Upper lobe of left lung (tissue), 4 donors: ENCODE data around the gene BCL7A.

Experiments used
- POLR2A ChIP-seq, 4 donors: fragments of 450-650 bp; IDR thresholded peaks; one replicate each; pipeline ENCODE4 v1.5.1; 2016 to 2017; ENCODE audit warnings: antibody characterized with exemption in 4 of 4, mild to moderate bottlenecking in 2 of 4
- TF ChIP-seq, protein P1 (sequence below), 6 experiments: fragments of 450-650 bp in 4 of 6; fragments of 200-600 bp in 2 of 6; sonication (generic) in 2 of 6; IDR thresholded peaks; one replicate each; pipeline ENCODE4 v1.5.1; 2016 to 2019; ENCODE audit warnings: antibody characterized with exemption in 6 of 6

DNA sequence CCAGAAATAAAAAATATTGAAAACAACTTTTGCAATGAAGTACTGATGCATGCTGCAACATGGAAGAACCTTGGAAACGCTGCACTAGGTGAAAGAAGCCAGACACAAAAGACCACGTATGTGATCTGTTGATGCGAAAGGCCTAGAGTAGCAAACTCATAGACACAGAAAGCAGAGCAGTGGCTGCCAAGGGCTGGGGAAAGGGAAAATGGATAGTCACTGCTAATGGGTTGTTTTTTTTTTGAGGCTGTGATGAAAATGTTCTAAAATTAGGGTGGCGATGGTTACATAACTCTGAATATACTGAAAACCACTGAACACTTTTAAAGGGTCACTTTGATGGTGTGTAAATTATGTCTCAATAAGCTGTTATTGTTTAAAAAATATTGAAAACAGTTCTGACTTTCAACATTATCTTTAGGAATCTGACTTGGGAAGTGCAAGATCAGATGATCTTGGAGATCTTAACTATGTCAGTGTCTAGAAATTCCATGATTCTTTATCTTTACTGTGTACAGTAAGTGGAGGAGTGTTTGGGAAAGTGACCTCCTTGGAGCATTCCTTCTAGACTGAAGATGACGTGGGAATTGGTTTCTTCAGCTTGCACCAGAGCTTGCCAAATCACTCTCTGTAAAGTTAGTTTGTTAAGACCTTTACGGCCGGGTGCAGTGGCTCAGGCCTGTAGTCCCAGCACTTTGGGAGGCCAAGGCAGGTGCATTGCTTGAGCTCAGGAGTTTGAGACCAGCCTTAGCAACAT is 69.3 kb downstream of the BCL7A start:
- TF ChIP-seq, protein P1, sequence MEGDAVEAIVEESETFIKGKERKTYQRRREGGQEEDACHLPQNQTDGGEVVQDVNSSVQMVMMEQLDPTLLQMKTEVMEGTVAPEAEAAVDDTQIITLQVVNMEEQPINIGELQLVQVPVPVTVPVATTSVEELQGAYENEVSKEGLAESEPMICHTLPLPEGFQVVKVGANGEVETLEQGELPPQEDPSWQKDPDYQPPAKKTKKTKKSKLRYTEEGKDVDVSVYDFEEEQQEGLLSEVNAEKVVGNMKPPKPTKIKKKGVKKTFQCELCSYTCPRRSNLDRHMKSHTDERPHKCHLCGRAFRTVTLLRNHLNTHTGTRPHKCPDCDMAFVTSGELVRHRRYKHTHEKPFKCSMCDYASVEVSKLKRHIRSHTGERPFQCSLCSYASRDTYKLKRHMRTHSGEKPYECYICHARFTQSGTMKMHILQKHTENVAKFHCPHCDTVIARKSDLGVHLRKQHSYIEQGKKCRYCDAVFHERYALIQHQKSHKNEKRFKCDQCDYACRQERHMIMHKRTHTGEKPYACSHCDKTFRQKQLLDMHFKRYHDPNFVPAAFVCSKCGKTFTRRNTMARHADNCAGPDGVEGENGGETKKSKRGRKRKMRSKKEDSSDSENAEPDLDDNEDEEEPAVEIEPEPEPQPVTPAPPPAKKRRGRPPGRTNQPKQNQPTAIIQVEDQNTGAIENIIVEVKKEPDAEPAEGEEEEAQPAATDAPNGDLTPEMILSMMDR (IDR thresholded peaks at IDR 0.05) = no peak
- TF ChIP-seq POLR2A (IDR thresholded peaks at IDR 0.05) = no peak
